Colonic mucosa (tissue), 4 donors: Measurements from ENCODE around the gene PDCD1LG2. TPM values are rescaled to one million over a fixed set of nuclear protein-coding genes. Genes with fewer than 3 reads are reported as not detected.

Source experiments
- DNase-seq: peaks from one replicate; pipeline ENCODE4 v3.0.0-alpha.2; 2020
- H3K27ac ChIP-seq: fragments of 200-600 bp; one replicate; pipeline ENCODE4 v1.8.0; 2021
- H3K27me3 ChIP-seq: fragments of 200-600 bp; one replicate; pipeline ENCODE4 v1.8.0; 2021
- H3K36me3 ChIP-seq: fragments of 200-600 bp; one replicate; pipeline ENCODE4 v1.8.0; 2021
- H3K4me1 ChIP-seq: fragments of 200-600 bp; one replicate; pipeline ENCODE4 v1.8.0; 2021; ENCODE audit warnings: mild to moderate bottlenecking
- H3K4me3 ChIP-seq: fragments of 200-600 bp; one replicate; pipeline ENCODE4 v1.8.0; 2021
- H3K9ac ChIP-seq, 2 donors: one replicate each; pipeline ENCODE4 v1.7.0; 2013; ENCODE audit warnings: control low read depth in 2 of 2, low read depth in 2 of 2, low read length in 2 of 2
- H3K9me3 ChIP-seq: fragments of 200-600 bp; one replicate; pipeline ENCODE4 v1.8.0; 2021
- intact Hi-C: fragments of 100-400 bp; cut with DNase I; formaldehyde crosslinking; loops from one replicate; pipeline ENCODE4 v1.14.1; 2022
- total RNA-seq, 2 donors: library from RNA; stranded (reverse); fragmentation: NEBNext Ultra II Directional in 1 of 2; extraction: Animal tissue kit (Norgen Biotek cat#: 25700) in 1 of 2; gene quantifications; one replicate each; pipeline ENCODE4 v1.2.1, GENCODE V29; 2021
- TF ChIP-seq, protein P1 (sequence below): fragments of 200-600 bp; IDR thresholded peaks from one replicate; pipeline ENCODE4 v1.8.0; 2022; ENCODE audit warnings: antibody characterized with exemption, mild to moderate bottlenecking
- donor health status: healthy.
- donor health status: DM: no; HTN: no; CAD: no.
- donor health status: DM: no; HTN: no; CAD: no.

PDCD1LG2 gene
- total RNA-seq, 2 donors from 2014 or later = 0.15 to 1.0 TPM

DNA sequence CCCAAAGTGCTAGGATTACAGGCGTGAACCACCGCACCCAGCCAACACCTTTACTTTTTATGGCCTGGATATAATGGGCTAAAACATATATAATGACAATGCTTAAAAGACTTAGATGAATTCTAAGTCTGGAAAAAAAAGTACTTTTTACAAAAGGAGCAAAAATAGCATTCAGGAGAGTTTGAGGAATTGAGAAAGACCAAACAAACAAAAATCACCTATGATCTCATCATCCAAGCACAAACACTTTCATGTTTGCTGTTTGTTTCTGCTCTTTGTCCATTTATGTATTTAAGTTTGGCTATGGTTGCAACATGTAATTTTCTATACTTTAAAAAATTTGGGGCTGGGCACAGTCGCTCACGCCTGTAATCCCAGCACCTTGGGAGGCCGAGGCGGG, 63.8 kb downstream of the PDCD1LG2 start:
- TF ChIP-seq, protein P1, sequence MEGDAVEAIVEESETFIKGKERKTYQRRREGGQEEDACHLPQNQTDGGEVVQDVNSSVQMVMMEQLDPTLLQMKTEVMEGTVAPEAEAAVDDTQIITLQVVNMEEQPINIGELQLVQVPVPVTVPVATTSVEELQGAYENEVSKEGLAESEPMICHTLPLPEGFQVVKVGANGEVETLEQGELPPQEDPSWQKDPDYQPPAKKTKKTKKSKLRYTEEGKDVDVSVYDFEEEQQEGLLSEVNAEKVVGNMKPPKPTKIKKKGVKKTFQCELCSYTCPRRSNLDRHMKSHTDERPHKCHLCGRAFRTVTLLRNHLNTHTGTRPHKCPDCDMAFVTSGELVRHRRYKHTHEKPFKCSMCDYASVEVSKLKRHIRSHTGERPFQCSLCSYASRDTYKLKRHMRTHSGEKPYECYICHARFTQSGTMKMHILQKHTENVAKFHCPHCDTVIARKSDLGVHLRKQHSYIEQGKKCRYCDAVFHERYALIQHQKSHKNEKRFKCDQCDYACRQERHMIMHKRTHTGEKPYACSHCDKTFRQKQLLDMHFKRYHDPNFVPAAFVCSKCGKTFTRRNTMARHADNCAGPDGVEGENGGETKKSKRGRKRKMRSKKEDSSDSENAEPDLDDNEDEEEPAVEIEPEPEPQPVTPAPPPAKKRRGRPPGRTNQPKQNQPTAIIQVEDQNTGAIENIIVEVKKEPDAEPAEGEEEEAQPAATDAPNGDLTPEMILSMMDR = no peak
- intact Hi-C loops = no loop called here
- no peak overlapping the region for H3K4me3 ChIP-seq

DNA sequence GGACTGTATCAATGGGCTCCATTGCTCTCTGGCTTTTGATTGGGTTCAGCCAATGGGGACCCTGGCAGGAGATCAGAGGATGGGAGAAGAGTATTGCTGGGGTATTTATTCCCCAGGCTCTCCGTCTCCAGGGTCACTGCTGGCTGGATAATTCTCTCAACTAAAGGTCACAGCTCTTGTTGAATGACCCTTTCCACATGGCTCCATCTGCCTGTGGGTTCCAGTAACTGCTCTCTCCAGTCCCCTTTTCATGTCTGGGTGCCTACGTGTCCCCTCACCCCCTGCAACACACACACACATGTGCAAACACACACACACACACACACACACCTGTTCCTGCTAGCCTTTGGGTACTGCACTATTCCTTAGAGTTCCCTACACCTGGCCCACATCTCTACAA, 64.7 kb downstream of the PDCD1LG2 start:
- no peaks in the 10 kb centered on the region for H3K4me1 ChIP-seq
- no peak for DNase-seq
- intact Hi-C loops = no loop called here
- H3K9ac ChIP-seq = no peak overlapping the region
- no peaks in the 10 kb centered on the region for H3K36me3 ChIP-seq
- H3K27ac ChIP-seq = no peak overlapping the region
- H3K4me3 ChIP-seq = no peak overlapping the region
- no peaks in the 10 kb centered on the region for H3K9me3 ChIP-seq
- H3K27me3 ChIP-seq = no peaks in the 10 kb centered on the region
- TF ChIP-seq, protein P1 = no peak

More for the DNA sequence above, 63.8 kb downstream of the PDCD1LG2 start:
- DNase-seq = no peak
- no peaks in the 10 kb centered on the region for H3K9me3 ChIP-seq
- H3K27ac ChIP-seq = no peak overlapping the region
- no peak overlapping the region for H3K9ac ChIP-seq
- H3K27me3 ChIP-seq = no peaks in the 10 kb centered on the region
- no peaks in the 10 kb centered on the region for H3K36me3 ChIP-seq
- H3K4me1 ChIP-seq = no peaks in the 10 kb centered on the region

DNA sequence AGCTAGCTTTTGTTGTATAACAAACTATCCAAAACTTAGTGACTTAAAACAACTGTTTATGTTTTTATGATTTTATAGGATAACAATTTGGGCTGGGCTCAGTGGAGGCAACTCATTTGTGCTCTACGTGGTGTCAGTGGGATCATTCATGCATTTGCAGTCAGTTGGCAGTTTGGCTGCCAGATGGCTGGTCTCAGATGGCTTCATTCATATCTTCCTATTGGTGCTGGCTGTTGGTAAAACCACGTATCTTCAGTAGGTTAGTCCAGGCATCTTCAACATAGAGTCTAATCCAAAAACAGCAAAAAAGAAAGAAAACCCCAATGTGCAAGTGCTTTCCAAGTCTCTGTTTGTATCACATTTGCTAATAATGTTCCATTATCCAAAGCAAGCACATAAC, 66.9 kb downstream of the PDCD1LG2 start:
- H3K9ac ChIP-seq = no peak overlapping the region
- H3K27me3 ChIP-seq = no peaks in the 10 kb centered on the region
- TF ChIP-seq, protein P1 = no peak
- no peaks in the 10 kb centered on the region for H3K9me3 ChIP-seq
- H3K4me1 ChIP-seq = no peaks in the 10 kb centered on the region
- DNase-seq = no peak
- H3K4me3 ChIP-seq = no peak overlapping the region
- no peak overlapping the region for H3K27ac ChIP-seq
- H3K36me3 ChIP-seq = no peaks in the 10 kb centered on the region
- intact Hi-C loops = no loop called here

DNA sequence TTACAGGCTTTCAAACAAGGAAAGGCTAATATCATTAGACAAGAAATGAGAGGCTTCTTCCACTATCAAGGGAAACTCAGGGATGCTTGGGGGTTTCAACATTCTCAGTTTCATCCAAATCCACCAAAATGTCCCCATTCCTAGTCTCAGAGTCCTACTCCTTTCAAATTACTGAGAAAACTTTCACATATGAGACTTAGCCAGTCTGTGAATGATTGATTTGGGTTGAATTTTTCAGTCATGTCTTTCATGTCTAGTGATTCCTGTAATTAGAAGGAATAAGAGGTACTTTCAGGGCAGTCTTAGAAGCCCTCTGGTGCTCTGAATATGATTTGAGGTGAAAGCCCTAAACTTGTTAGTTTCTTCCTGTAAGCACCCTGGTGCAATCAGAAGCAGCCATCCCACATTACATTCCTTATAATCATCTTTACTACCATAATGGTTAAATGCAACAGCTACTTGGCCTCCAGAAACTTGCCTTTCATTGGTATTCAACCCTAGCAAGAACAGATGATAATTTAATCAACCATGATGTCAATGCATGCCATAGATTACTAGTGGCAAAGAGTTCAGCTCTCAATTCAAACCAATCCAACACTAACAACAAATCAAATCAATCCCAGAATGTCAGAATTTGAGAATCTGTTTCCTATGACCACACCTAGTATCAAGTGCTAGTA, 67.8 kb downstream of the PDCD1LG2 start:
- Histone ChIP-seq H3K36me3 (no peaks in the 10 kb centered on the region), H3K9me3 (no peaks in the 10 kb centered on the region), H3K27me3 (no peaks in the 10 kb centered on the region), H3K4me1 (no peaks in the 10 kb centered on the region), H3K4me3 (no peak overlapping the region), H3K27ac (no peak overlapping the region), H3K9ac (no peak overlapping the region)
- intact Hi-C loops = no loop called here
- TF ChIP-seq, protein P1 = no peak
- no peak for DNase-seq

DNA sequence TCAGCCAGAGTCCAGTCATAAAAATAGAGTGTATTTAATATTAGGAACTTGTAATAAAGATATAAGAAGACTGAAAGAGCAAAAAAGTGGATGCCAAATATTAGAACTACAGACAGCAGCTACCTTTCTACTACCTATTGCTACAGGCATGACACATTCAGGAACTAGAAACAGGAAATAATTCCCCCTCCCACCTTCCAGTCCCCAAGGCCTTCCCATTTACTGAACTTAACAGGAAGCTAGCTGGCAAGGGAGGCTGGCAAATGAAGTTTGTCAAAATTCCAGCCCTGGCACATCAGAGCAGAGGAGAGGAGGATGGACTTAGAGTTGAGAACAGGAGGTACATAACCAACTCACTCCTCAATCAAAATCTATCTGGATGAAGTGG, 68.4 kb downstream of the PDCD1LG2 start:
- intact Hi-C loops = no loop called here
- no peak overlapping the region for H3K4me3 ChIP-seq
- TF ChIP-seq, protein P1 = no peak
- H3K36me3 ChIP-seq = no peaks in the 10 kb centered on the region
- DNase-seq = no peak
- H3K9me3 ChIP-seq = no peaks in the 10 kb centered on the region
- H3K27ac ChIP-seq = no peak overlapping the region
- H3K27me3 ChIP-seq = no peaks in the 10 kb centered on the region
- no peaks in the 10 kb centered on the region for H3K4me1 ChIP-seq
- H3K9ac ChIP-seq = no peak overlapping the region
